Mesothelial cell of epicardium (in vitro differentiated cells): ENCODE measurements around the gene PTPRR. TPM values are rescaled to one million over a fixed set of nuclear protein-coding genes. Genes with fewer than 3 reads are reported as not detected.

Experiments used
- DNase-seq, 2 experiments: peaks; one replicate each; pipeline ENCODE4 v3.0.0; 2021; ENCODE audit warnings: low spot score in 2 of 2; ENCODE audit not compliant: unreplicated experiment in 2 of 2
- H3K27ac Mint-ChIP-seq: 2 replicates; pipeline ENCODE4 v1.8.0; 2021; ENCODE audit warnings: mixed read lengths
- H3K27me3 Mint-ChIP-seq: 2 replicates; pipeline ENCODE4 v1.8.0; 2021; ENCODE audit warnings: low read depth, mixed read lengths
- H3K36me3 Mint-ChIP-seq: 2 replicates; pipeline ENCODE4 v1.8.0; 2021; ENCODE audit warnings: mixed read lengths
- H3K4me1 Mint-ChIP-seq: 2 replicates; pipeline ENCODE4 v1.8.0; 2021; ENCODE audit warnings: mixed read lengths
- H3K4me3 Mint-ChIP-seq: 2 replicates; pipeline ENCODE4 v1.8.0; 2021; ENCODE audit warnings: mild to moderate bottlenecking, moderate library complexity, mixed read lengths
- H3K9me3 Mint-ChIP-seq: 2 replicates; pipeline ENCODE4 v1.8.0; 2021; ENCODE audit warnings: mixed read lengths
- CTCF ChIP-seq: fragments of 200-600 bp; sonication (generic); IDR thresholded peaks from one replicate; pipeline ENCODE4 v1.5.0; 2021; ENCODE audit warnings: antibody characterized with exemption; ENCODE audit not compliant: unreplicated experiment
- total RNA-seq: library from RNA; stranded (reverse); gene quantifications from 3 replicates; pipeline ENCODE4 v1.2.1, GENCODE V29; 2021

The PTPRR gene
- total RNA-seq, 1 donor from 2014 or later: 0.38 TPM

- Mint-ChIP-seq H3K27ac (no peak overlapping the region), H3K27me3 (peaks cover 10% of the 10 kb centered on the region), H3K4me1 (no peaks in the 10 kb centered on the region), H3K36me3 (no peaks in the 10 kb centered on the region), H3K4me3 (no peak overlapping the region), H3K9me3 (no peaks in the 10 kb centered on the region)
- TF ChIP-seq CTCF: no peak
- no peak for DNase-seq
Measured at GRCh38 chr12:70772836-70773235, 147.7 kb downstream of the PTPRR start.

GRCh38 chr12:70771581-70771980 lies 149.0 kb downstream of the PTPRR start:
- DNase-seq: no peak
- Mint-ChIP-seq H3K27me3 (peaks cover 8% of the 10 kb centered on the region), H3K27ac (no peak overlapping the region), H3K4me1 (no peaks in the 10 kb centered on the region), H3K36me3 (no peaks in the 10 kb centered on the region), H3K4me3 (no peak overlapping the region), H3K9me3 (peaks cover 4% of the 10 kb centered on the region)
- no peak for TF ChIP-seq CTCF

GRCh38 chr12:70763666-70764065 lies 156.9 kb downstream of the PTPRR start:
- Mint-ChIP-seq H3K36me3 (no peaks in the 10 kb centered on the region), H3K27me3 (peaks cover 13% of the 10 kb centered on the region), H3K4me3 (no peak overlapping the region), H3K9me3 (peaks cover 9% of the 10 kb centered on the region), H3K27ac (no peak overlapping the region), H3K4me1 (no peaks in the 10 kb centered on the region)
- no peak for DNase-seq
- TF ChIP-seq CTCF: no peak

GRCh38 chr12:70762000-70762399 lies 158.5 kb downstream of the PTPRR start:
- no peak for TF ChIP-seq CTCF
- Mint-ChIP-seq H3K27ac (no peak overlapping the region), H3K4me1 (peaks cover 6% of the 10 kb centered on the region), H3K36me3 (no peaks in the 10 kb centered on the region), H3K9me3 (peaks cover 8% of the 10 kb centered on the region), H3K4me3 (no peak overlapping the region), H3K27me3 (peaks cover 13% of the 10 kb centered on the region)
- DNase-seq: no peak

- H3K4me3 Mint-ChIP-seq: no peak overlapping the region
- TF ChIP-seq CTCF: no peak
- no peak overlapping the region for H3K27ac Mint-ChIP-seq
- H3K36me3 Mint-ChIP-seq: no peaks in the 10 kb centered on the region
- H3K27me3 Mint-ChIP-seq: peaks cover 14% of the 10 kb centered on the region
- H3K4me1 Mint-ChIP-seq: peaks cover 24% of the 10 kb centered on the region
- peaks cover 3% of the 10 kb centered on the region for H3K9me3 Mint-ChIP-seq
- DNase-seq: no peak
Measured at GRCh38 chr12:70759161-70759918, 161.2 kb downstream of the PTPRR start.

GRCh38 chr12:70758494-70758845 lies 162.1 kb downstream of the PTPRR start:
- Mint-ChIP-seq H3K27me3 (peaks cover 20% of the 10 kb centered on the region), H3K4me1 (peaks cover 32% of the 10 kb centered on the region), H3K36me3 (no peaks in the 10 kb centered on the region), H3K4me3 (no peak overlapping the region), H3K9me3 (no peaks in the 10 kb centered on the region), H3K27ac (no peak overlapping the region)
- DNase-seq: no peak
- no peak for TF ChIP-seq CTCF
